HCT116 (cell line): ENCODE measurements around the gene XKR8. TPM values are rescaled to one million over a fixed set of nuclear protein-coding genes. Genes with fewer than 3 reads are reported as not detected.
"Not testable (repeated sequence)": the region's sequence is repeated elsewhere in the genome, so short reads cannot be mapped to it uniquely, and the experiment has no call there.

ENCODE experiments used
- ATAC-seq: fragments of 200-7000 bp; cut with Tn5 transposase; 2 replicates; pipeline ENCODE4 v1.9.1; 2020; ENCODE audit warnings: mild to moderate bottlenecking, moderate library complexity
- BruUV-seq: library from RNA; stranded (reverse); fragments of 400-500 nt; replicated peaks from 2 replicates; lab custom pipeline; 2021; lab: Mats Ljungman, UMichigan
- CTCF ChIA-PET: fragments of 300-600 bp; sonication (Branson Sonifier 250); formaldehyde crosslinking; loops from one replicate; lab custom pipeline; 2021; ENCODE audit warnings: antibody characterized with exemption; lab: Charles Lee
- POLR2A ChIA-PET: fragments of 300-600, 350-600 bp; sonication (Branson Sonifier 250); formaldehyde crosslinking; loops from one replicate; lab custom pipeline; 2021; ENCODE audit warnings: antibody characterized with exemption; lab: Charles Lee
- RAD21 ChIA-PET, 2 experiments: fragments of 300-600 bp; sonication (Branson Sonifier 250); formaldehyde crosslinking; loops; one replicate each; lab custom pipeline; 2023; ENCODE audit warnings: low total read pairs in 2 of 2; ENCODE audit not compliant: uncharacterized antibody in 2 of 2, unreplicated experiment in 2 of 2, low non-redundant PET in 1 of 2; lab: Charles Lee
- DNase-seq: peaks from one replicate; pipeline ENCODE4 v3.0.0-alpha.2; 2010; ENCODE audit warnings: low read depth, low spot score
- H2AFZ ChIP-seq: fragments of 200-600 bp; shearing (Covaris generic), sonication (generic); 2 replicates; pipeline ENCODE4 v1.6.1; 2017; ENCODE audit warnings: low read depth, mixed run types, mixed read lengths, antibody characterized with exemption, low read length; ENCODE audit not compliant: poor library complexity, severe bottlenecking
- H3K27ac ChIP-seq: 2 replicates; pipeline ENCODE4 v1.5.1; 2012; ENCODE audit warnings: low read depth, low read length
- H3K27me3 ChIP-seq: fragments of 200-600 bp; sonication (generic); 2 replicates; pipeline ENCODE4 v1.6.1; 2016; ENCODE audit warnings: mixed run types, low read length, mixed read lengths; ENCODE audit not compliant: insufficient read depth
- H3K36me3 ChIP-seq, 2 experiments: fragments of 200-500 bp in 1 of 2; fragments of 200-600 bp in 1 of 2; sonication (Bioruptor generic) in 1 of 2; sonication (generic) in 1 of 2; 2 replicates each; pipeline versions ENCODE4 v1.5.1 to v1.6.1; 2014 to 2016; ENCODE audit warnings: low read length in 2 of 2, inconsistent platforms in 1 of 2, mixed read lengths in 1 of 2, mixed run types in 1 of 2; ENCODE audit not compliant: insufficient read depth in 2 of 2, control insufficient read depth in 1 of 2
- H3K4me1 ChIP-seq, 2 experiments: fragments of 200-600 bp in 1 of 2; sonication (generic) in 1 of 2; 2 replicates each; pipeline versions ENCODE4 v1.5.1 to v1.6.1; 2012 to 2017; ENCODE audit warnings: low read length in 2 of 2, inconsistent platforms in 1 of 2, mild to moderate bottlenecking in 1 of 2, mixed read lengths in 1 of 2, mixed run types in 1 of 2, moderate library complexity in 1 of 2; ENCODE audit not compliant: insufficient read depth in 2 of 2, control insufficient read depth in 1 of 2
- H3K4me2 ChIP-seq: fragments of 200-600 bp; sonication (generic); 2 replicates; pipeline ENCODE4 v1.6.1; 2017; ENCODE audit warnings: mixed run types, low read length, mixed read lengths
- H3K4me3 ChIP-seq, 2 experiments: fragments of 200-600 bp in 1 of 2; sonication (generic) in 1 of 2; replicated peaks in 1 of 2; 2 replicates each; pipeline ENCODE4 v1.5.1; 2011 to 2016; ENCODE audit warnings: low read length in 2 of 2, control low read depth in 1 of 2, low read depth in 1 of 2, mild to moderate bottlenecking in 1 of 2, mixed read lengths in 1 of 2, mixed run types in 1 of 2
- H3K79me2 ChIP-seq: fragments of 200-600 bp; sonication (generic); 2 replicates; pipeline ENCODE4 v1.6.1; 2017; ENCODE audit warnings: mild to moderate bottlenecking, mixed run types, low read length, moderate library complexity, mixed read lengths; ENCODE audit not compliant: insufficient read depth
- H3K9ac ChIP-seq: fragments of 200-600 bp; sonication (generic); 2 replicates; pipeline ENCODE4 v1.6.1; 2016; ENCODE audit warnings: low read length, mixed read lengths
- H3K9me2 ChIP-seq: fragments of 200-600 bp; sonication (generic), shearing (Covaris generic); 2 replicates; pipeline ENCODE4 v1.6.1; 2017; ENCODE audit warnings: mixed run types, mild to moderate bottlenecking, moderate library complexity; ENCODE audit not compliant: insufficient read depth
- H3K9me3 ChIP-seq, 2 experiments: fragments of 200-500 bp in 1 of 2; fragments of 200-600 bp in 1 of 2; sonication (Bioruptor generic) in 1 of 2; sonication (generic) in 1 of 2; 2 replicates each; pipeline ENCODE4 v1.6.1; 2014 to 2017; ENCODE audit warnings: low read length in 2 of 2, mixed read lengths in 2 of 2, inconsistent platforms in 1 of 2, low read depth in 1 of 2, mild to moderate bottlenecking in 1 of 2, mixed run types in 1 of 2, moderate library complexity in 1 of 2; ENCODE audit not compliant: control insufficient read depth in 1 of 2, insufficient read depth in 1 of 2
- H4K20me1 ChIP-seq: fragments of 200-600 bp; sonication (generic), shearing (Covaris generic); 2 replicates; pipeline ENCODE4 v1.6.1; 2017; ENCODE audit warnings: mixed run types, mild to moderate bottlenecking, moderate library complexity; ENCODE audit not compliant: insufficient read depth
- CBX3 ChIP-seq: IDR thresholded peaks from 2 replicates; pipeline ENCODE4 v1.6.1; 2012; ENCODE audit warnings: low read depth
- CTCF ChIP-seq, 3 experiments: fragments of 200-600 bp in 1 of 3; sonication (generic) in 1 of 3; IDR thresholded peaks in 2 of 3; conservative IDR thresholded peaks in 1 of 3; 2 replicates each; pipeline ENCODE4 v1.5.1; 2012 to 2017; ENCODE audit warnings: low read depth in 2 of 3, low read length in 2 of 3, antibody characterized with exemption in 1 of 3, borderline replicate concordance in 1 of 3, control low read depth in 1 of 3, mild to moderate bottlenecking in 1 of 3, mixed read lengths in 1 of 3, mixed run types in 1 of 3, moderate library complexity in 1 of 3; ENCODE audit not compliant: insufficient read depth in 1 of 3
- JUND ChIP-seq: IDR thresholded peaks from 2 replicates; pipeline ENCODE4 v1.6.1; 2012
- MAX ChIP-seq: IDR thresholded peaks from 2 replicates; pipeline ENCODE4 v1.6.1; 2012
- POLR2AphosphoS5 ChIP-seq: IDR thresholded peaks from 2 replicates; pipeline ENCODE4 v1.6.1; 2011; ENCODE audit warnings: mild to moderate bottlenecking, low read depth, low read length, moderate library complexity
- RAD21 ChIP-seq: IDR thresholded peaks from 2 replicates; pipeline ENCODE4 v1.6.1; 2012; ENCODE audit warnings: low read depth, mild to moderate bottlenecking
- ZFX ChIP-seq: fragments of 450-650 bp; IDR thresholded peaks from 2 replicates; pipeline ENCODE4 v1.6.1; 2017
- intact Hi-C: fragments of 100-400 bp; cut with micrococcal nuclease; formaldehyde crosslinking; loops from 2 replicates; pipeline ENCODE4 v1.10.0; 2022
- total RNA-seq: library from RNA; stranded (reverse); gene quantifications from one replicate; pipeline ENCODE4 v1.2.1, GENCODE V29; 2021; ENCODE audit not compliant: unreplicated experiment

Gene XKR8
- total RNA-seq, 1 experiment from 2014 or later: 11.0 TPM

- no peak for TF ChIP-seq JUND
- no peak for TF ChIP-seq MAX
- no peak for TF ChIP-seq CBX3
- no peak for TF ChIP-seq ZFX
- TF ChIP-seq CTCF (IDR thresholded peaks at IDR 0.05 in 2 of 3, conservative IDR thresholded peaks at IDR 0.05 in 1 of 3; ENCODE audit: borderline replicate concordance in 1 of 3, insufficient read depth in 1 of 3, low read depth in 2 of 3, low read length in 2 of 3): no peak
- TF ChIP-seq RAD21: no peak
- no peak for TF ChIP-seq POLR2AphosphoS5
Measured at GRCh38 chr1:27994060-27994459, 34.3 kb downstream of the XKR8 start (continued).

- H3K9me2 ChIP-seq, ATAC-seq, H4K20me1 ChIP-seq, intact Hi-C loops, H3K27ac ChIP-seq, BruUV-seq, H3K79me2 ChIP-seq, H3K9ac ChIP-seq, RAD21 ChIA-PET, H3K27me3 ChIP-seq, H3K9me3 ChIP-seq, H3K4me2 ChIP-seq, CTCF ChIA-PET, H3K4me3 ChIP-seq, H3K4me1 ChIP-seq, H2AFZ ChIP-seq, POLR2A ChIA-PET, DNase-seq: not testable (repeated sequence)
- peaks cover 30 to 36% of the 10 kb centered on the region in 2 experiments; a peak in 3 of 4 replicates for H3K36me3 ChIP-seq
Measured at GRCh38 chr1:27994526-27994925, 34.8 kb downstream of the XKR8 start.
